ENCODE measurements around the gene DNM3.

DNA sequence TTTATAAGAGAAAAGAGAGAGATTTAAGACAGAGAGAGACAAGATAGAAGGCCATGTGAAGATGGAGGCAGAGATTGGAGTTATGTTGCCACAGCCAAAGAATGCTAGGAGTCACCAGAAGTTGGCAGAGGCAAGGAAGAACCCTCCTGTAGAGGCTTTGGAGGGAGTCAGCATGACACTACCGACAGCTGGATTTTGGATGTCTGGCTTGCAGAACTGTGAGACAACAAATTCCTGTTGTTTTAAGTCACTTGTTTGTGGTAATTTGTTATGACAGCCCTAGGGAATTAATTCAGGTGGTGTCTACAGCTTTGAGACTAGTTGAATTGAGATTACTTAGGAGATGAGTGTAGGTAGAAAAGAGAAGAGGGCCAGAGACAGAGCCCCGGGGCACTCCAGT, 158.5 kb downstream of the DNM3 start:
- TF ChIP-seq EZH2 (IDR thresholded peaks at IDR 0.05; ENCODE audit: low read depth, unreplicated experiment) (no peak), POLR2AphosphoS5 (IDR thresholded peaks at IDR 0.05; ENCODE audit: low read depth) (no peak), CTCF (conservative IDR thresholded peaks at IDR 0.05; ENCODE audit: low read depth in 2 of 2) (no peak), REST (IDR thresholded peaks at IDR 0.05; ENCODE audit: unreplicated experiment) (no peak), ZNF462 (CRISPR knock-in tag; IDR thresholded peaks at IDR 0.05) (no peak), EZH2phosphoT487 (IDR thresholded peaks at IDR 0.05; ENCODE audit: unreplicated experiment) (no peak), CREB1 (CRISPR knock-in tag; IDR thresholded peaks at IDR 0.05; ENCODE audit: low read depth) (no peak), NANOG (IDR thresholded peaks at IDR 0.05; ENCODE audit: borderline replicate concordance) (no peak), STAT1 (IDR thresholded peaks at IDR 0.05; ENCODE audit: unreplicated experiment) (no peak), JUNB (IDR thresholded peaks at IDR 0.05; ENCODE audit: unreplicated experiment) (no peak), ZNF331 (CRISPR knock-in tag; IDR thresholded peaks at IDR 0.05; ENCODE audit: low read depth) (no peak), ZNF114 (CRISPR knock-in tag; IDR thresholded peaks at IDR 0.05) (no peak)
- TF ChIP-seq, protein P1, sequence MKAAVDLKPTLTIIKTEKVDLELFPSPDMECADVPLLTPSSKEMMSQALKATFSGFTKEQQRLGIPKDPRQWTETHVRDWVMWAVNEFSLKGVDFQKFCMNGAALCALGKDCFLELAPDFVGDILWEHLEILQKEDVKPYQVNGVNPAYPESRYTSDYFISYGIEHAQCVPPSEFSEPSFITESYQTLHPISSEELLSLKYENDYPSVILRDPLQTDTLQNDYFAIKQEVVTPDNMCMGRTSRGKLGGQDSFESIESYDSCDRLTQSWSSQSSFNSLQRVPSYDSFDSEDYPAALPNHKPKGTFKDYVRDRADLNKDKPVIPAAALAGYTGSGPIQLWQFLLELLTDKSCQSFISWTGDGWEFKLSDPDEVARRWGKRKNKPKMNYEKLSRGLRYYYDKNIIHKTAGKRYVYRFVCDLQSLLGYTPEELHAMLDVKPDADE (IDR thresholded peaks at IDR 0.05) = no peak
